ENCODE measurements around the gene RNASE11. TPM values are rescaled to one million over a fixed set of nuclear protein-coding genes. Genes with fewer than 3 reads are reported as not detected.

RNASE11 gene
- not detected for total RNA-seq

GRCh38 chr14:20587489-20588154 lies at the start of gene RNASE11:
Gene RNASE11, minus strand, starts transcription at chr14:20588001.
- WGBS, 2 donors, result 85 to 88% methylated on average over 6 of the region's 6 CpGs
- H3K4me3 ChIP-seq (ENCODE audit: low read depth, poor library complexity, severe bottlenecking), result no peak within 1 kb of the TSS
- no peak for TF ChIP-seq CTCF (IDR thresholded peaks at IDR 0.05)
- TF ChIP-seq POLR2A (IDR thresholded peaks at IDR 0.05), result no peak
- intact Hi-C loops (cut with DNase I; ENCODE audit: low total_unique reads), result no loop called here
- DNase-seq (ENCODE audit: low spot score in 2 of 2), result no peak

GRCh38 chr14:20632831-20633691 lies 45.3 kb upstream of the RNASE11 start:
- WGBS, 2 donors, result 3% methylated on average over 45 of the region's 45 CpGs
- intact Hi-C loops (cut with DNase I; ENCODE audit: low total_unique reads), result no loop called here
- no peak for TF ChIP-seq CTCF (IDR thresholded peaks at IDR 0.05)
- no peak for TF ChIP-seq POLR2A (IDR thresholded peaks at IDR 0.05)
- no peak overlapping the region for H3K4me3 ChIP-seq (ENCODE audit: low read depth, poor library complexity, severe bottlenecking)
- no peak for DNase-seq (ENCODE audit: low spot score in 2 of 2)

GRCh38 chr14:20632448-20632830 lies 44.6 kb upstream of the RNASE11 start:
- TF ChIP-seq POLR2A (IDR thresholded peaks at IDR 0.05) (no peak), CTCF (IDR thresholded peaks at IDR 0.05) (no peak)
- intact Hi-C loops (cut with DNase I; ENCODE audit: low total_unique reads), result no loop called here

GRCh38 chr14:20631880-20632389 lies 44.1 kb upstream of the RNASE11 start:
- intact Hi-C loops (cut with DNase I; ENCODE audit: low total_unique reads), result no loop called here
- TF ChIP-seq CTCF (IDR thresholded peaks at IDR 0.05), result no peak
- TF ChIP-seq POLR2A (IDR thresholded peaks at IDR 0.05), result no peak
- 2 to 4% methylated on average over 18 of the region's 18 CpGs for WGBS, 2 donors
- H3K4me3 ChIP-seq (ENCODE audit: low read depth, poor library complexity, severe bottlenecking), result no peak overlapping the region
- DNase-seq (ENCODE audit: low spot score in 2 of 2), result peak in 1 of 2 donors; percentile 91

More at GRCh38 chr14:20632448-20632830, 44.6 kb upstream of the RNASE11 start:
- DNase-seq (ENCODE audit: low spot score in 2 of 2), result no peak
- H3K4me3 ChIP-seq (ENCODE audit: low read depth, poor library complexity, severe bottlenecking), result no peak overlapping the region
- 1 to 4% methylated on average over 19 of the region's 19 CpGs for WGBS, 2 donors

GRCh38 chr14:20631023-20631879 lies 43.5 kb upstream of the RNASE11 start:
- TF ChIP-seq CTCF (IDR thresholded peaks at IDR 0.05) (no peak), POLR2A (IDR thresholded peaks at IDR 0.05) (no peak)
- intact Hi-C loops (cut with DNase I; ENCODE audit: low total_unique reads), result no loop called here
- H3K4me3 ChIP-seq (ENCODE audit: low read depth, poor library complexity, severe bottlenecking), result peak overlapping the region; percentile 5
- WGBS, 2 donors, result 3% methylated on average over 19 of the region's 19 CpGs
- no peak for DNase-seq (ENCODE audit: low spot score in 2 of 2)
